GM23338 (cell line): ENCODE results near the gene RIOK1. TPM values are rescaled to one million over a fixed set of nuclear protein-coding genes. Genes with fewer than 3 reads are reported as not detected.

Experiments
- ATAC-seq: fragments of 200-7000 bp; cut with Tn5 transposase; 3 replicates; pipeline ENCODE4 v1.9.1; 2020
- DNase-seq: peaks from one replicate; pipeline ENCODE4 v3.0.0-alpha.2; 2015; ENCODE audit warnings: low spot score
- H2AFZ ChIP-seq: fragments of 200-600 bp; sonication (generic); 2 replicates; pipeline ENCODE4 v1.8.0; 2016; ENCODE audit warnings: antibody characterized with exemption, mild to moderate bottlenecking, moderate library complexity
- H3F3A ChIP-seq: fragments of 200-600 bp; sonication (generic); replicated peaks from 2 replicates; pipeline ENCODE4 v1.8.0; 2017; ENCODE audit warnings: antibody characterized with exemption, mixed run types, low read depth
- H3K27ac ChIP-seq: fragments of 200-600 bp; sonication (generic); 2 replicates; pipeline ENCODE4 v1.6.1; 2016; ENCODE audit warnings: low read depth
- H3K27me3 ChIP-seq: fragments of 200-600 bp; sonication (generic); 2 replicates; pipeline ENCODE4 v1.8.0; 2016; ENCODE audit warnings: mild to moderate bottlenecking, mixed run types, moderate library complexity; ENCODE audit not compliant: insufficient read depth
- H3K36me3 ChIP-seq: fragments of 200-600 bp; sonication (generic); 2 replicates; pipeline ENCODE4 v1.8.0; 2016; ENCODE audit warnings: mild to moderate bottlenecking; ENCODE audit not compliant: insufficient read depth
- H3K4me1 ChIP-seq: fragments of 200-600 bp; sonication (generic); 2 replicates; pipeline ENCODE4 v1.8.0; 2016; ENCODE audit warnings: mild to moderate bottlenecking, moderate library complexity; ENCODE audit not compliant: insufficient read depth
- H3K4me2 ChIP-seq: fragments of 200-600 bp; sonication (generic); 2 replicates; pipeline ENCODE4 v1.7.1; 2017; ENCODE audit warnings: mixed run types
- H3K4me3 ChIP-seq: fragments of 200-600 bp; sonication (generic); 2 replicates; pipeline ENCODE4 v1.6.1; 2016; ENCODE audit warnings: mixed run types
- H3K79me2 ChIP-seq: fragments of 200-600 bp; sonication (generic); replicated peaks from 2 replicates; pipeline ENCODE4 v1.8.0; 2017; ENCODE audit warnings: mild to moderate bottlenecking; ENCODE audit not compliant: insufficient read depth
- H3K9me2 ChIP-seq: fragments of 200-600 bp; sonication (generic); 2 replicates; pipeline ENCODE4 v1.8.0; 2017; ENCODE audit not compliant: insufficient read depth
- H4K20me1 ChIP-seq: fragments of 200-600 bp; sonication (generic); replicated peaks from 2 replicates; pipeline ENCODE4 v1.8.0; 2017; ENCODE audit warnings: mild to moderate bottlenecking; ENCODE audit not compliant: insufficient read depth
- H3K27ac Mint-ChIP-seq: 2 replicates; pipeline ENCODE4 v1.8.0; 2020; ENCODE audit warnings: inconsistent platforms, mild to moderate bottlenecking, moderate library complexity, mixed read lengths
- H3K27me3 Mint-ChIP-seq: 3 replicates; pipeline ENCODE4 v1.8.0; 2022; ENCODE audit warnings: low read depth, mild to moderate bottlenecking, moderate library complexity, mixed read lengths, inconsistent platforms; ENCODE audit not compliant: insufficient read depth, poor library complexity
- H3K36me3 Mint-ChIP-seq: 3 replicates; pipeline ENCODE4 v1.8.0; 2021; ENCODE audit warnings: low read depth, mild to moderate bottlenecking, inconsistent platforms, moderate library complexity, mixed read lengths
- H3K4me1 Mint-ChIP-seq: 3 replicates; pipeline ENCODE4 v1.8.0; 2020; ENCODE audit warnings: mild to moderate bottlenecking, inconsistent platforms, mixed read lengths
- H3K4me3 Mint-ChIP-seq: 3 replicates; pipeline ENCODE4 v1.8.0; 2021; ENCODE audit warnings: moderate library complexity, mild to moderate bottlenecking, inconsistent platforms, mixed read lengths
- H3K9me3 Mint-ChIP-seq: 3 replicates; pipeline ENCODE4 v1.8.0; 2020; ENCODE audit warnings: moderate library complexity, mild to moderate bottlenecking, inconsistent platforms, mixed read lengths
- CTCF ChIP-seq, 2 experiments: fragments of 200-600 bp in 1 of 2; sonication (generic) in 1 of 2; conservative IDR thresholded peaks; 2 replicates each; pipeline versions ENCODE4 v1.5.1 to v1.6.1; 2016 to 2017; ENCODE audit warnings: antibody characterized with exemption in 2 of 2, low read depth in 2 of 2, mild to moderate bottlenecking in 2 of 2, moderate library complexity in 1 of 2
- EZH2 ChIP-seq: fragments of 200-600 bp; sonication (generic); IDR thresholded peaks from one replicate; pipeline ENCODE4 v1.8.0; 2017; ENCODE audit warnings: antibody characterized with exemption, mild to moderate bottlenecking, low read depth; ENCODE audit not compliant: unreplicated experiment
- EZH2phosphoT487 ChIP-seq: fragments of 200-600 bp; sonication (generic); IDR thresholded peaks from one replicate; pipeline ENCODE4 v1.8.1; 2018; ENCODE audit warnings: antibody characterized with exemption; ENCODE audit not compliant: unreplicated experiment
- JUNB ChIP-seq: IDR thresholded peaks from one replicate; pipeline ENCODE4 v1.6.1; 2016; ENCODE audit warnings: antibody characterized with exemption; ENCODE audit not compliant: unreplicated experiment
- NANOG ChIP-seq: IDR thresholded peaks from 2 replicates; pipeline ENCODE4 v1.6.1; 2016; ENCODE audit warnings: antibody characterized with exemption, borderline replicate concordance
- POLR2AphosphoS5 ChIP-seq: IDR thresholded peaks from 2 replicates; pipeline ENCODE4 v1.6.1; 2016; ENCODE audit warnings: antibody characterized with exemption, low read depth
- STAT1 ChIP-seq: IDR thresholded peaks from one replicate; pipeline ENCODE4 v1.6.1; 2016; ENCODE audit warnings: antibody characterized with exemption; ENCODE audit not compliant: unreplicated experiment
- ZNF114 ChIP-seq: fragments of 250-450 bp; sonication (Bioruptor Pico); IDR thresholded peaks from 2 replicates; pipeline ENCODE4 v1.5.0; 2020; ENCODE audit warnings: mild to moderate bottlenecking, moderate library complexity
- ZNF331 ChIP-seq: fragments of 250-450 bp; sonication (Bioruptor Pico); IDR thresholded peaks from 2 replicates; pipeline ENCODE4 v1.5.0; 2020; ENCODE audit warnings: low read depth, mild to moderate bottlenecking, moderate library complexity
- polyA plus RNA-seq: library from polyadenylated mRNA; unstranded; fragments of >200 nt; fragmentation: Nextera tagmentation; extraction: Ambion mirVana; gene quantifications from 2 replicates; pipeline ENCODE4 v1.2.1, GENCODE V29; 2016
- total RNA-seq: library from RNA; depleted of rRNA; stranded (reverse); fragments of >200 nt; shearing (Covaris generic); gene quantifications from 2 replicates; pipeline ENCODE4 v1.2.3, GENCODE V29; 2014
- TF ChIP-seq, protein P1 (sequence below): IDR thresholded peaks from one replicate; pipeline ENCODE4 v1.6.1; 2018; ENCODE audit warnings: antibody characterized with exemption; ENCODE audit not compliant: unreplicated experiment
- TF ChIP-seq, protein P2 (sequence below): fragments of 250-450 bp; sonication (Bioruptor Pico); IDR thresholded peaks from 2 replicates; pipeline ENCODE4 v1.5.0; 2020; ENCODE audit warnings: mild to moderate bottlenecking, moderate library complexity

RIOK1 gene
- total and polyA plus RNA-seq, 2 experiments from 2014 or later: 15.5 to 34.3 TPM

GRCh38 chr6:7414811-7415210 is 25.2 kb downstream of the RIOK1 start:
- H3K9me3 Mint-ChIP-seq: no peaks in the 10 kb centered on the region
- no peaks in the 10 kb centered on the region for H3F3A ChIP-seq
- no peaks in the 10 kb centered on the region for H3K9me2 ChIP-seq
- no peak for TF ChIP-seq NANOG
- TF ChIP-seq POLR2AphosphoS5: no peak
- no peak for TF ChIP-seq STAT1
- no peak for TF ChIP-seq EZH2phosphoT487
- no peaks in the 10 kb centered on the region for H3K27me3 ChIP-seq
- DNase-seq: peak; percentile 11
- H3K79me2 ChIP-seq: no peaks in the 10 kb centered on the region
- no peaks in the 10 kb centered on the region for H3K4me1 ChIP-seq
- peaks cover under 1% of the 10 kb centered on the region for H4K20me1 ChIP-seq
- H3K4me3 Mint-ChIP-seq: no peak overlapping the region
- no peak overlapping the region for H3K27ac ChIP-seq
- no peak overlapping the region for H2AFZ ChIP-seq
- no peaks in the 10 kb centered on the region for H3K27me3 Mint-ChIP-seq
- no peaks in the 10 kb centered on the region for H3K4me1 Mint-ChIP-seq
- H3K4me2 ChIP-seq: no peak overlapping the region
- peaks cover 66% of the 10 kb centered on the region for H3K36me3 ChIP-seq
- no peak overlapping the region for H3K4me3 ChIP-seq
- peaks cover 71% of the 10 kb centered on the region for H3K36me3 Mint-ChIP-seq
- ATAC-seq: no peak
- no peak overlapping the region for H3K27ac Mint-ChIP-seq

DNA sequence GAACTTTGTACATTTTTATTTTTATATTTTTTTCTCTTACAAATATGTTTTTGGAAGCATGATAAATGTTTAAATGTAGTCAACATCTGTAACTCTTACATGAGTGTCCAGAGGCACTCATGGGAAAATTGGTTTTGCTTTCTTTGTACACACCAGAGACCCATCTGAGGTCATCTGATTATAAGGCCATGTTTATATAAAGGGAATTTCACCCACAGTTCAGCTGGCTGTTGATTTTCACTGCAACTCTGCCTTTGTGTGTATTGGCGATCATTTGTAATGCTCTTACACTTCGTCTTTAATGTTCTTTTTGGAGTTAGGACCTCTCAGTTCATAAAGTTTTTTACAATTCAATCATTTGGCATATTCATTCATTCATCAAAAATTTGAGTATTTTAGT is 28.1 kb downstream of the RIOK1 start:
- Histone ChIP-seq H3K4me2 (no peak overlapping the region), H3F3A (no peaks in the 10 kb centered on the region), H3K9me2 (no peaks in the 10 kb centered on the region), H3K4me3 (no peak overlapping the region), H3K79me2 (no peaks in the 10 kb centered on the region), H4K20me1 (no peaks in the 10 kb centered on the region), H2AFZ (no peak overlapping the region), H3K27ac (no peak overlapping the region), H3K36me3 (peaks cover 45% of the 10 kb centered on the region), H3K4me1 (peaks cover 14% of the 10 kb centered on the region), H3K27me3 (no peaks in the 10 kb centered on the region)
- Mint-ChIP-seq H3K4me3 (no peak overlapping the region), H3K9me3 (no peaks in the 10 kb centered on the region), H3K4me1 (peaks cover 12% of the 10 kb centered on the region; the same call in 2 of the 3 replicates), H3K27me3 (no peaks in the 10 kb centered on the region), H3K27ac (no peak overlapping the region), H3K36me3 (peaks cover 51% of the 10 kb centered on the region)
- DNase-seq (no peak), ATAC-seq (no peak)
- TF ChIP-seq NANOG (no peak), POLR2AphosphoS5 (no peak), EZH2 (no peak), STAT1 (no peak), ZNF114 (no peak), EZH2phosphoT487 (no peak), ZNF331 (no peak), JUNB (no peak), CTCF (conservative IDR thresholded peaks at IDR 0.05; ENCODE audit: low read depth in 2 of 2) (no peak)
- TF ChIP-seq, protein P1, sequence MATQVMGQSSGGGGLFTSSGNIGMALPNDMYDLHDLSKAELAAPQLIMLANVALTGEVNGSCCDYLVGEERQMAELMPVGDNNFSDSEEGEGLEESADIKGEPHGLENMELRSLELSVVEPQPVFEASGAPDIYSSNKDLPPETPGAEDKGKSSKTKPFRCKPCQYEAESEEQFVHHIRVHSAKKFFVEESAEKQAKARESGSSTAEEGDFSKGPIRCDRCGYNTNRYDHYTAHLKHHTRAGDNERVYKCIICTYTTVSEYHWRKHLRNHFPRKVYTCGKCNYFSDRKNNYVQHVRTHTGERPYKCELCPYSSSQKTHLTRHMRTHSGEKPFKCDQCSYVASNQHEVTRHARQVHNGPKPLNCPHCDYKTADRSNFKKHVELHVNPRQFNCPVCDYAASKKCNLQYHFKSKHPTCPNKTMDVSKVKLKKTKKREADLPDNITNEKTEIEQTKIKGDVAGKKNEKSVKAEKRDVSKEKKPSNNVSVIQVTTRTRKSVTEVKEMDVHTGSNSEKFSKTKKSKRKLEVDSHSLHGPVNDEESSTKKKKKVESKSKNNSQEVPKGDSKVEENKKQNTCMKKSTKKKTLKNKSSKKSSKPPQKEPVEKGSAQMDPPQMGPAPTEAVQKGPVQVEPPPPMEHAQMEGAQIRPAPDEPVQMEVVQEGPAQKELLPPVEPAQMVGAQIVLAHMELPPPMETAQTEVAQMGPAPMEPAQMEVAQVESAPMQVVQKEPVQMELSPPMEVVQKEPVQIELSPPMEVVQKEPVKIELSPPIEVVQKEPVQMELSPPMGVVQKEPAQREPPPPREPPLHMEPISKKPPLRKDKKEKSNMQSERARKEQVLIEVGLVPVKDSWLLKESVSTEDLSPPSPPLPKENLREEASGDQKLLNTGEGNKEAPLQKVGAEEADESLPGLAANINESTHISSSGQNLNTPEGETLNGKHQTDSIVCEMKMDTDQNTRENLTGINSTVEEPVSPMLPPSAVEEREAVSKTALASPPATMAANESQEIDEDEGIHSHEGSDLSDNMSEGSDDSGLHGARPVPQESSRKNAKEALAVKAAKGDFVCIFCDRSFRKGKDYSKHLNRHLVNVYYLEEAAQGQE: no peak
- TF ChIP-seq, protein P2, sequence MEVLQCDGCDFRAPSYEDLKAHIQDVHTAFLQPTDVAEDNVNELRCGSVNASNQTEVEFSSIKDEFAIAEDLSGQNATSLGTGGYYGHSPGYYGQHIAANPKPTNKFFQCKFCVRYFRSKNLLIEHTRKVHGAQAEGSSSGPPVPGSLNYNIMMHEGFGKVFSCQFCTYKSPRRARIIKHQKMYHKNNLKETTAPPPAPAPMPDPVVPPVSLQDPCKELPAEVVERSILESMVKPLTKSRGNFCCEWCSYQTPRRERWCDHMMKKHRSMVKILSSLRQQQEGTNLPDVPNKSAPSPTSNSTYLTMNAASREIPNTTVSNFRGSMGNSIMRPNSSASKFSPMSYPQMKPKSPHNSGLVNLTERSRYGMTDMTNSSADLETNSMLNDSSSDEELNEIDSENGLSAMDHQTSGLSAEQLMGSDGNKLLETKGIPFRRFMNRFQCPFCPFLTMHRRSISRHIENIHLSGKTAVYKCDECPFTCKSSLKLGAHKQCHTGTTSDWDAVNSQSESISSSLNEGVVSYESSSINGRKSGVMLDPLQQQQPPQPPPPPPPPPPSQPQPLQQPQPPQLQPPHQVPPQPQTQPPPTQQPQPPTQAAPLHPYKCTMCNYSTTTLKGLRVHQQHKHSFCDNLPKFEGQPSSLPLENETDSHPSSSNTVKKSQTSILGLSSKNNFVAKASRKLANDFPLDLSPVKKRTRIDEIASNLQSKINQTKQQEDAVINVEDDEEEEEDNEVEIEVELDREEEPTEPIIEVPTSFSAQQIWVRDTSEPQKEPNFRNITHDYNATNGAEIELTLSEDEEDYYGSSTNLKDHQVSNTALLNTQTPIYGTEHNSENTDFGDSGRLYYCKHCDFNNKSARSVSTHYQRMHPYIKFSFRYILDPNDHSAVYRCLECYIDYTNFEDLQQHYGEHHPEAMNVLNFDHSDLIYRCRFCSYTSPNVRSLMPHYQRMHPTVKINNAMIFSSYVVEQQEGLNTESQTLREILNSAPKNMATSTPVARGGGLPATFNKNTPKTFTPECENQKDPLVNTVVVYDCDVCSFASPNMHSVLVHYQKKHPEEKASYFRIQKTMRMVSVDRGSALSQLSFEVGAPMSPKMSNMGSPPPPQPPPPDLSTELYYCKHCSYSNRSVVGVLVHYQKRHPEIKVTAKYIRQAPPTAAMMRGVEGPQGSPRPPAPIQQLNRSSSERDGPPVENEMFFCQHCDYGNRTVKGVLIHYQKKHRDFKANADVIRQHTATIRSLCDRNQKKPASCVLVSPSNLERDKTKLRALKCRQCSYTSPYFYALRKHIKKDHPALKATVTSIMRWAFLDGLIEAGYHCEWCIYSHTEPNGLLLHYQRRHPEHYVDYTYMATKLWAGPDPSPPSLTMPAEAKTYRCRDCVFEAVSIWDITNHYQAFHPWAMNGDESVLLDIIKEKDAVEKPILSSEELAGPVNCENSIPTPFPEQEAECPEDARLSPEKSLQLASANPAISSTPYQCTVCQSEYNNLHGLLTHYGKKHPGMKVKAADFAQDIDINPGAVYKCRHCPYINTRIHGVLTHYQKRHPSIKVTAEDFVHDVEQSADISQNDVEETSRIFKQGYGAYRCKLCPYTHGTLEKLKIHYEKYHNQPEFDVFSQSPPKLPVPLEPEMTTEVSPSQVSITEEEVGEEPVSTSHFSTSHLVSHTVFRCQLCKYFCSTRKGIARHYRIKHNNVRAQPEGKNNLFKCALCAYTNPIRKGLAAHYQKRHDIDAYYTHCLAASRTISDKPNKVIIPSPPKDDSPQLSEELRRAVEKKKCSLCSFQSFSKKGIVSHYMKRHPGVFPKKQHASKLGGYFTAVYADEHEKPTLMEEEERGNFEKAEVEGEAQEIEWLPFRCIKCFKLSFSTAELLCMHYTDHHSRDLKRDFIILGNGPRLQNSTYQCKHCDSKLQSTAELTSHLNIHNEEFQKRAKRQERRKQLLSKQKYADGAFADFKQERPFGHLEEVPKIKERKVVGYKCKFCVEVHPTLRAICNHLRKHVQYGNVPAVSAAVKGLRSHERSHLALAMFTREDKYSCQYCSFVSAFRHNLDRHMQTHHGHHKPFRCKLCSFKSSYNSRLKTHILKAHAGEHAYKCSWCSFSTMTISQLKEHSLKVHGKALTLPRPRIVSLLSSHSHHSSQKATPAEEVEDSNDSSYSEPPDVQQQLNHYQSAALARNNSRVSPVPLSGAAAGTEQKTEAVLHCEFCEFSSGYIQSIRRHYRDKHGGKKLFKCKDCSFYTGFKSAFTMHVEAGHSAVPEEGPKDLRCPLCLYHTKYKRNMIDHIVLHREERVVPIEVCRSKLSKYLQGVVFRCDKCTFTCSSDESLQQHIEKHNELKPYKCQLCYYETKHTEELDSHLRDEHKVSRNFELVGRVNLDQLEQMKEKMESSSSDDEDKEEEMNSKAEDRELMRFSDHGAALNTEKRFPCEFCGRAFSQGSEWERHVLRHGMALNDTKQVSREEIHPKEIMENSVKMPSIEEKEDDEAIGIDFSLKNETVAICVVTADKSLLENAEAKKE (CRISPR knock-in tag): no peak
